ENCODE measurements around the gene ULK1.
"Not testable (repeated sequence)": the region's sequence is repeated elsewhere in the genome, so short reads cannot be mapped to it uniquely, and the experiment has no call there.

The ULK1 gene

GRCh38 chr12:131883521-131883900 is 10.9 kb upstream of the ULK1 start:
- FAIRE-seq (no peak), DNase-seq (ENCODE audit: insufficient read length, low spot score) (no peak)
- TF ChIP-seq, protein P1, sequence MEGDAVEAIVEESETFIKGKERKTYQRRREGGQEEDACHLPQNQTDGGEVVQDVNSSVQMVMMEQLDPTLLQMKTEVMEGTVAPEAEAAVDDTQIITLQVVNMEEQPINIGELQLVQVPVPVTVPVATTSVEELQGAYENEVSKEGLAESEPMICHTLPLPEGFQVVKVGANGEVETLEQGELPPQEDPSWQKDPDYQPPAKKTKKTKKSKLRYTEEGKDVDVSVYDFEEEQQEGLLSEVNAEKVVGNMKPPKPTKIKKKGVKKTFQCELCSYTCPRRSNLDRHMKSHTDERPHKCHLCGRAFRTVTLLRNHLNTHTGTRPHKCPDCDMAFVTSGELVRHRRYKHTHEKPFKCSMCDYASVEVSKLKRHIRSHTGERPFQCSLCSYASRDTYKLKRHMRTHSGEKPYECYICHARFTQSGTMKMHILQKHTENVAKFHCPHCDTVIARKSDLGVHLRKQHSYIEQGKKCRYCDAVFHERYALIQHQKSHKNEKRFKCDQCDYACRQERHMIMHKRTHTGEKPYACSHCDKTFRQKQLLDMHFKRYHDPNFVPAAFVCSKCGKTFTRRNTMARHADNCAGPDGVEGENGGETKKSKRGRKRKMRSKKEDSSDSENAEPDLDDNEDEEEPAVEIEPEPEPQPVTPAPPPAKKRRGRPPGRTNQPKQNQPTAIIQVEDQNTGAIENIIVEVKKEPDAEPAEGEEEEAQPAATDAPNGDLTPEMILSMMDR (IDR thresholded peaks at IDR 0.05; ENCODE audit: insufficient read depth, missing control alignments): no peak

DNA sequence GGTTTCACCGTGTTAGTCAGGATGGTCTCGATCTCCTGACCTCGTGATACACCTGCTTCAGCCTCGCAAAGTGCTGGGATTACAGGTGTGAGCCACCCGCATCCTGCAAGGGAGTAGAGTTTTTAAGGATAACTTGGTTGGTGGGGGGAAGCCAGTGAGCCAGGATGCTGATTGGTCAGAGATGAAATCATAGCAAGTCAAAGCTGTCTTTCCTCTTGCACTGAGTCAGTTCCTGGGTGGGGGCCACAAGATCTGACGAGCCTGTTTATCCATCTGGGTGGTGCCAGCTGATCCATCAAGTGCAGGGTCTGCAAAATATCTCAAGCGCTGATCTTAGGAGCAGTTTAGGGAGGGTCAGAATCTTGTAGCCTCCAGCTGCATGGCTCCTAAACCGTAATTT is 9.3 kb upstream of the ULK1 start:
- not testable (repeated sequence) for DNase-seq (ENCODE audit: insufficient read length, low spot score); FAIRE-seq

DNA sequence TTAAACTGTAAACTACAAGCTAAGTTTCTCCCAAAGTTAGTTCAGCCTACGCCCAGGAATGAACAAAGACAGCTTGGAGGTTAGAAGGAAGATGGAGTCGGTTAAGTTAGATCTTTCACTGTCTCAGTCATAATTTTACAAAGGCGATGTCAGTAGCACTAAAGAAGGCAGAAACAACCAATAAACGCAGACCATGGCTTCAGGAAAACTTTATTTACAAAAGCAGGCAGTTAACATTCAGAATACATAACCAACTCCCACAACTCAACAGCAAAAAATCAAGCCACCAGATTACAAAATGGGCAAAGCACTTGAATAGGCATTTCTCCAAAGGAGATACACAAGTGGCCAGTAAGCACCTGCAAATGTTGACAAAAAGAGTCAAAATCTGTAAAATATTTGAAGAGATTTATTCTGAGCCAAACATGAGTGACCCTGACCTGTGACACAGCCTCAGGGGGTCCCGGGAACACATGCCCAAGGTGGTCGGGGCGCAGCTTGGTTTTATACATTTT is 8.8 kb upstream of the ULK1 start:
- DNase-seq (ENCODE audit: insufficient read length, low spot score) (no peak), FAIRE-seq (no peak)
- TF ChIP-seq, protein P1 (IDR thresholded peaks at IDR 0.05; ENCODE audit: insufficient read depth, missing control alignments): no peak

DNA sequence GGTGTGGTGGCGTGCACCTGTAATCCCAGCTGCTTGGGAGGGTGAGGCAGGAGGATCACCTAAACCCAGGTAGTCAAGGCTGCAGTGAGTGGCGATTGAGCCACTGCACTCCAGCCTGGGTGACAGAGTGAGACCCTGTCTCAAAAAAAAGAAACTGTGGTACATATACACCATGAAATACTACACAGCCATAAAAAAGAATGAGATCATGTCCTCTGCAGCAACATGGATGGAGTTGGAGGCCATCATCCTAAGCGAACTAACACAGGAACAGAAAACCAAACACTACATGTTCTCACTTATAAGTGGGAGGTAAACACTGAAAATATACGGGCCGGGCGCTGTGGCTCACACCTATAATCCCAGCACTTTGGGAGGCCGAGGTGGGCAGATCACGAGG is 2.7 kb upstream of the ULK1 start:
- not testable (repeated sequence) for FAIRE-seq; DNase-seq (ENCODE audit: insufficient read length, low spot score)

DNA sequence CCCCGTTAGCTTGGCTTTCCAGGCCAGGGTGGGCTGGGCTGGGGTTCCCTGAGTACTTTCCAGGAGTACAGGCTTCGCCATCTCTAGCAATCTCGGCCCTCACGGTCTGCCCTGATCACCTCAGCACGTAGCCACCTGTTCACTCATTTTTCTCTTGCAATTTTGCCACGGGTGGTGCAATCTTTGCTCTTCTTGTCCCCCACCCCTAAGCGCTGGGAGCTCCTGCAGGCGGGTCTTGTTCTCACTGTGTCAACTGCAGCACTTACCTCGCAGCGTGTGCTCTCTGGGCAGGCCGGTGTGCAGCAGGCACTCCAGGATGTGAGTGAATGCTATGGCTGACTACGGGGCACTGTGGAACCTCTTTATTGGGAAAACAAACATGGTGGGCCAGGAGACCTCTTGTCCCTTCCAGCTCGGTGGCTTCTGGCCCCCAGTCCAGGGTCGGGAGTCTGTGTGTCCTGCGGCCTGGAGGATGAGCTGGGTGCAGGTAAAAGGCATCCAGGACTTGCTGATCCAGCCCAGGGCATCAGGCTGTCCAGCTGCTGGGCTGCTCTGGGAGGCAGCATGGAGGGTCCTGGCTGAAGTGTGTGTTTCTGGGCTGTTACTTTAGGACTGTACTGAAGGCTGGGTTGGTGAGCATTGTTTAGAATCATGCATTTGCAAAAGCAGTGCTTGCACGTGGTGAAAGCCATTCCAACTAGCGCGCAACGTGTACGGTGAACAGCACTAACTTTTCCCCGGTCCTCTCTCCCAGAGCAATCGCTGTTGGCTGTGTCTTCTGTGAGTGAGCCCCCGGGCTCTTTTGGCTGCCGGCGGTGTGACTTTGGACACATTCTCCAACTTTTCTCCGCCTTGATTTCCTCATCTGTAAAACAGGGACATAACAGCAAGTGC is 1.5 kb upstream of the ULK1 start:
- DNase-seq (ENCODE audit: insufficient read length, low spot score): no peak
- no peak for FAIRE-seq
- TF ChIP-seq, protein P1 (IDR thresholded peaks at IDR 0.05; ENCODE audit: insufficient read depth, missing control alignments): no peak

GRCh38 chr12:131893605-131894312 is 663 bp upstream of the ULK1 start:
- FAIRE-seq (no peak), DNase-seq (ENCODE audit: insufficient read length, low spot score) (no peak)
- TF ChIP-seq, protein P1 (IDR thresholded peaks at IDR 0.05; ENCODE audit: insufficient read depth, missing control alignments): no peak

- TF ChIP-seq, protein P1 (IDR thresholded peaks at IDR 0.05; ENCODE audit: insufficient read depth, missing control alignments): no peak
- FAIRE-seq (no peak), DNase-seq (ENCODE audit: insufficient read length, low spot score) (no peak)
Observed at GRCh38 chr12:131894981-131895639, 688 bp downstream of the ULK1 start.

All from D721Med (cell line).